Small intestine (tissue), 7 donors: ENCODE results near the gene EPS8L2. TPM values are rescaled to one million over a fixed set of nuclear protein-coding genes. Genes with fewer than 3 reads are reported as not detected.

Experiments
- DNase-seq, 2 donors: peaks; one replicate each; pipeline versions ENCODE4 v3.0.0 to v3.0.0-alpha.2; 2013
- FAIRE-seq: peaks from 2 replicates; lab custom pipeline; 2012; peaks lifted over from hg19 to GRCh38; lab: Jason Lieb, UNC
- H3K27ac ChIP-seq, 3 donors: one replicate each; pipeline ENCODE4 v1.5.1; 2013; ENCODE audit warnings: low read length in 2 of 3, mild to moderate bottlenecking in 2 of 3, control low read depth in 1 of 3, inconsistent platforms in 1 of 3, low read depth in 1 of 3, moderate library complexity in 1 of 3
- H3K27me3 ChIP-seq, 3 donors: one replicate each; pipeline ENCODE4 v1.6.1; 2013; ENCODE audit warnings: low read length in 3 of 3, inconsistent platforms in 1 of 3; ENCODE audit not compliant: control insufficient read depth in 3 of 3, insufficient read depth in 3 of 3
- H3K36me3 ChIP-seq, 3 donors: one replicate each; pipeline ENCODE4 v1.6.1; 2013; ENCODE audit warnings: low read length in 3 of 3, inconsistent platforms in 1 of 3, low read depth in 1 of 3, mild to moderate bottlenecking in 1 of 3, moderate library complexity in 1 of 3; ENCODE audit not compliant: control insufficient read depth in 3 of 3, insufficient read depth in 2 of 3
- H3K4me1 ChIP-seq, 3 donors: one replicate each; pipeline ENCODE4 v1.6.1; 2013; ENCODE audit warnings: low read length in 2 of 3, inconsistent platforms in 1 of 3, low read depth in 1 of 3, mild to moderate bottlenecking in 1 of 3, moderate library complexity in 1 of 3; ENCODE audit not compliant: control insufficient read depth in 3 of 3, insufficient read depth in 2 of 3
- H3K4me3 ChIP-seq, 3 donors: one replicate each; pipeline ENCODE4 v1.5.1; 2013; ENCODE audit warnings: low read length in 3 of 3, control low read depth in 1 of 3, inconsistent platforms in 1 of 3, low read depth in 1 of 3, mild to moderate bottlenecking in 1 of 3, moderate library complexity in 1 of 3
- H3K9me3 ChIP-seq, 2 donors: one replicate each; pipeline ENCODE4 v1.6.1; 2013; ENCODE audit warnings: low read depth in 1 of 2, low read length in 1 of 2; ENCODE audit not compliant: control insufficient read depth in 2 of 2, insufficient read depth in 1 of 2
- WGBS, 3 donors: extraction: QIAGEN DNeasy Blood & Tissue Kit; methylation state at CpG; one replicate each; pipeline ENCODE4 v1.1.7; 2013; 5-methylcytosine and 5-hydroxymethylcytosine counted together
- polyA plus RNA-seq, 4 donors: library from polyadenylated mRNA; stranded (reverse) in 3 of 4; unstranded in 1 of 4; fragments of 200-250 nt in 3 of 4; fragments of 120-200 nt in 1 of 4; gene quantifications; one replicate each; pipeline versions ENCODE4 v1.2.1 to v1.2.3, GENCODE V29; 2013
- donor health status: healthy with polysubstance abuse.
- donor health status: control.
- donor health status: control.
- donor health status: Bipolar disorder and iron deficiency.
- donor health status: healthy.

EPS8L2 gene
- polyA plus RNA-seq, 4 donors = 90.2 to 1,255 (median 670) TPM

DNA sequence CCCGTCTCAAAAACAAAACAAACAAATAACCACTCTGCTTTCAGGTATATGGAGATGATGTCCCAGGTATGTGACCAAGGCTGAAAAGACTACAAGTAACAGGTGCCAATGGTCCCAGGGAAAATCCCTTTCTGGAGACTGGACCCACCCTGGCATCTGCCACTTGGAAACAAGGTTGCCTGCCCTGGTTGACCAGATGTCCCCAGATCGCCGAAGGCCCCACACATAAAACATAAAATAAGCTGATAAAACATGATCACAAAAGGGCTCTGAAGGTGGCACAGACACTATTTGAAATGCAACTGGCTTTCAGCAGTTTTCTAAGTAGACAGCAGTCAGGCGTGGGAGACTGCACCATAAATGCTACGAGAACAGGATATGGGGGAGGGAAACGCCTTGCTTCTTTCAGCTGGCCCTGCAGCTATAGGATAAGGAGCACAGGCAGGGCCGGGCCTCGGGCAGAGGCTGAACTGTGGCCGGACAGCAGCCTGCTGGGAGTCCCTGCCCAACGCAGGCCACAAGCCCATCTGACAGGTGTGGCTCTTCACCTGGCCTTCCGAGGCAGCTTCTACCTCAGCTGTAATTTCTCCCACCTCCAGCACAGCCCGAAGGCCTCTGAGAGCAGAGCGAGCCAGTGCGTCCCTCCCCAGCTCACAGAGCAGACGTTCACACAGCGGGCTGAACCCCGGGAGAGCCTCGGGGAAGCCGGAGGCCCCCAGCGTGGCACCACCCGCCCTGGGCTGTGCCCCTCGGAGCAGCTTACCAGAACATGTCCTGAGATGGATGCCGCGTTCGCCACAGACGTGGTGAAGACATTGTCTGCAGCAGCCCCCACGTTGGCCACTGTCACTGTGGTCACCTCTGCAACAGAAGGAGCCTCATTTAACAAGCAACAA, 15.0 kb upstream of the EPS8L2 start:
- H3K4me1 ChIP-seq = peaks cover 0 to 22% (median 13%) of the 10 kb centered on the region in 3 donors
- FAIRE-seq = no peak
- peaks cover 6 to 58% (median 10%) of the 10 kb centered on the region in 3 donors for H3K36me3 ChIP-seq
- no peak overlapping the region for H3K4me3 ChIP-seq
- no peaks in the 10 kb centered on the region for H3K9me3 ChIP-seq
- H3K27me3 ChIP-seq = no peaks in the 10 kb centered on the region
- H3K27ac ChIP-seq = peak overlapping the region in 2 of 3 donors; percentile 1 to 12
- WGBS, 3 donors = 68 to 73% (median 73%) methylated on average over 27 of the region's 27 CpGs
- peak in 1 of 2 donors; percentile 76 for DNase-seq

DNA sequence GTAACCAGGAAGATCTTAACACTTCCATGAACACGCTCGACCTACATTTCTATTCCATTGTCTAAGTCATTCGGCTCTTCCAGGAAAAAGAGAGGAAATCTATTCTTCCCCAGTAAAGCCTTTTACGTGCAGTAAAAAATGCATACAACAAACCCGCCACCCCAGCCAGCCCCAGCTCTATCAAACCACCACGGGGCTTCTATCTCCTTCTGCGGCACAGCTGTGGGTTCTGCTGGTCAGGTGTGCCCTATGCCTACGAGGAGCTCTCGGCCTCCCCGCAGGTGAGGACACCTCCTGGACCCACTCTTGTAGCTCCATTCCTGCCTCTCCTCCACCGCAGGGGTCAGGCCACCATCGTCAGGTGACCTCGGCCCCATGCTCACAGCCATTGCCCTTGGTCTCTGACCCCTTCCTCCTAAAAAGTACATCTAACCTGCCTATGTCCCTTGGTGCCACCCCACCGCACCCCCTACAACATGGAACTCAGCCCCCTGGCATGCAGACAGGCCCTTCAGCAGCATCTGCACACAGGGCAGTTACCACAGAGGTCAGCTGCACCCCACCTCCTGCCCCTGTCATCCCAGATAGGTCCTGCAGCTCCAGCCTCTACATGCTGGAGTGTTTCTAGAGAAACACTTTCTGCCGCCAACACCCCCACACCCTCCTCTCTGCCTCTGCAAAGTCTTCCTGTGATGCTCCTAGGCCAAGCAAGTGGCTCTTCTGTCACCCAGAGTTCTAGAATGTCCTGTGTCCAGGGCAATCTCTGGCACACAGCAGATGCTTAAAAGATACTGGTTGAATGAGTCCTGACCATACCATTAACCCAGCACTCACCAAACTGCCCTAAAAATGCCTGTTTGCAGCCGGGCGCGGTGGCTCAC, 14.1 kb upstream of the EPS8L2 start:
- DNase-seq = no peak
- Histone ChIP-seq H3K27me3 (no peaks in the 10 kb centered on the region), H3K4me1 (peaks cover 0 to 26% (median 13%) of the 10 kb centered on the region in 3 donors), H3K9me3 (no peaks in the 10 kb centered on the region), H3K27ac (peak overlapping the region in 2 of 3 donors; percentile 1 to 12), H3K4me3 (no peak overlapping the region), H3K36me3 (peaks cover 6 to 51% (median 10%) of the 10 kb centered on the region in 3 donors)
- FAIRE-seq = no peak
- 90 to 94% (median 93%) methylated on average over 17 to 18 of the region's 18 CpGs for WGBS, 3 donors

DNA sequence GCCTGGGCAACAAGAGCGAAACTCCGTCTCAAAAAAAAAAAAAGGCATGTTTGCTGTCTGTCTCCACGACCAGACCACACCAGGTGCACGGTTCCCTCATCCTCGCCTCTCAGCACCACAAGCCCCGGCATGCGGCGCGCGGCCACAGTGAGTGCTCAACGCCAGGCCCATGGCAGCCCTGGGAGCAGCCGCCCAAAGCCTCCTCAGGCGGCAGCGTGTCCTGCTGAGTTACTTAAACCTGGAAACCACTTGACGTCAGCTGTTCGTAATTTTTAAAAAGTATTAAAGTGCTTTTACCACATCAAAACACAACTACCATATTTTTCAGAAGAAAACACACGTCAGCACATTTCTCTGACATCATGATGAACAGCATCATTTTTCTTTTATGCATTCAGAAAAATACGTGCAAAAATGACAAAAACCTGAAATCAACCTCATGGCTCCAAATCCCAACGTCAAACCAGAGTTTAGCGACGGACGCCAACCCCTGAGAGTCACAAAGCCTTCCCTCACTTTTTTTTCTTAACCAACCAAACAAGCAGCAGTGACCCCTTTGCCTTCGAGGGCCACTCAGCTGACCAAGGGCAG, 13.1 kb upstream of the EPS8L2 start:
- no peak for DNase-seq

DNA sequence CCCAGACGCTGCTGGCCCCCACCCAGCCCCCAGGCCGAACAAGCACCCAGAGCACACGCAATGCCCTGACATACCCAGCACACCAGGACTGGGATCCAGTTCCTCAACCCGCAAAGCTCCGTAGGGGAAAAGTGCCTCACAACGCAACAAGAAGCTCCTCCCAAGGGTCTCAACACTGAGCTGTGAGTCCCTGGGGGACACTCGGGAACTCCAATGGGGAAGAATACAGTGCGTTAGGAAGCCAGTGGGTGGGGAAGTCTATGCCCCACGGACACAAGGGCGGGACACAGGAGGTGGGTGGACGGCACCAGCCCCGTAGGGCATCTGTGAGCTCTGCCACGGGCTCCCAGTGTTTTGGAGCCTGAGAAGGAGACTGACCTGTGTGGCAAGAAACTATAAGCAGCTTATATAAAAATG, 12.6 kb upstream of the EPS8L2 start:
- Histone ChIP-seq H3K36me3 (peaks cover 3 to 44% (median 6%) of the 10 kb centered on the region in 3 donors), H3K4me3 (no peak overlapping the region), H3K4me1 (peaks cover 0 to 26% (median 13%) of the 10 kb centered on the region in 3 donors), H3K27ac (peak overlapping the region in 1 of 3 donors; percentile 27), H3K27me3 (no peaks in the 10 kb centered on the region), H3K9me3 (no peaks in the 10 kb centered on the region)
- FAIRE-seq (no peak), DNase-seq (no peak)
- 51 to 83% (median 74%) methylated on average over 13 of the region's 13 CpGs for WGBS, 3 donors

More for the DNA sequence above, 13.1 kb upstream of the EPS8L2 start:
- 83 to 91% (median 84%) methylated on average over 21 to 23 of the region's 23 CpGs for WGBS, 3 donors
- Histone ChIP-seq H3K9me3 (no peaks in the 10 kb centered on the region), H3K27ac (no peak overlapping the region), H3K4me3 (no peak overlapping the region), H3K36me3 (peaks cover 5 to 46% (median 6%) of the 10 kb centered on the region in 3 donors), H3K27me3 (no peaks in the 10 kb centered on the region), H3K4me1 (peaks cover 0 to 26% (median 13%) of the 10 kb centered on the region in 3 donors)
- FAIRE-seq = no peak

DNA sequence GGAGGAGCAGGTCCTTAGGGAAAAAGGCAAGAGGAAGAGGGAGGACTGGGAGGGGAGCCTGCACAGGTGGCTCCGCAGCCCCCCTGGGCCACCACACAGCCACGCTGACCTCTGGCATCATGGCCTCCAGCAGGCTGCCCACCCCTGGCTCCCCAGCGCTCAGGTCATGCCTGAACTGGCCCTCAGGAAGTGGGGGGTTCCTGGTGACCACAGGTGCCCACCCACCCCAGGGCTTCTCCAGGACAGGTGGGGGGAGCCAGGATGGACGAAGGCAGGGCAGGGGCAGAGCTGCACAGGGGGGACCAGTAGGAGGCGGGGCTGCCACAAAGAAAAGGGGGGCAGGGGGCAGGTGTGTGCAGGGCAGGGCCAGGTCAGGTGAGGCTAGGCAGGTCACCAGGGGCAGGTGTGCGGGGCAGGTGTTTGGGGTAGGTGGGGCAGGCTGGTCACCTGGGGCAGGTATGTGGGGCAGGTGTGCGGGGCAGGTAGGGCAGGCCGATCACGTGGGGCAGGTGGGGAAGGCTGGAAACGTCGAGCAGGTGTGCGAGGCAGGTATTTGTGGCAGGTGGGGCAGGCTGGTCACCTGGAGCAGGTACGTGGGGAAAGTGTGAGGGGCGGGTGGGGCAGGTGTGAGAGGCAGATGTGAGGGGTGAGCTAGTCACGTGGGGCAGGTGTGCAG, 12.0 kb upstream of the EPS8L2 start:
- no peak overlapping the region for H3K4me3 ChIP-seq
- FAIRE-seq (no peak), DNase-seq (peak in 1 of 2 donors; percentile 45)
- peak overlapping the region in 1 of 3 donors; percentile 27 for H3K27ac ChIP-seq
- H3K9me3 ChIP-seq = no peaks in the 10 kb centered on the region
- no peaks in the 10 kb centered on the region for H3K27me3 ChIP-seq
- peaks cover 3 to 44% (median 6%) of the 10 kb centered on the region in 3 donors for H3K36me3 ChIP-seq
- peaks cover 0 to 26% (median 13%) of the 10 kb centered on the region in 3 donors for H3K4me1 ChIP-seq
- WGBS, 3 donors = 47 to 56% (median 49%) methylated on average over 13 to 15 of the region's 15 CpGs

DNA sequence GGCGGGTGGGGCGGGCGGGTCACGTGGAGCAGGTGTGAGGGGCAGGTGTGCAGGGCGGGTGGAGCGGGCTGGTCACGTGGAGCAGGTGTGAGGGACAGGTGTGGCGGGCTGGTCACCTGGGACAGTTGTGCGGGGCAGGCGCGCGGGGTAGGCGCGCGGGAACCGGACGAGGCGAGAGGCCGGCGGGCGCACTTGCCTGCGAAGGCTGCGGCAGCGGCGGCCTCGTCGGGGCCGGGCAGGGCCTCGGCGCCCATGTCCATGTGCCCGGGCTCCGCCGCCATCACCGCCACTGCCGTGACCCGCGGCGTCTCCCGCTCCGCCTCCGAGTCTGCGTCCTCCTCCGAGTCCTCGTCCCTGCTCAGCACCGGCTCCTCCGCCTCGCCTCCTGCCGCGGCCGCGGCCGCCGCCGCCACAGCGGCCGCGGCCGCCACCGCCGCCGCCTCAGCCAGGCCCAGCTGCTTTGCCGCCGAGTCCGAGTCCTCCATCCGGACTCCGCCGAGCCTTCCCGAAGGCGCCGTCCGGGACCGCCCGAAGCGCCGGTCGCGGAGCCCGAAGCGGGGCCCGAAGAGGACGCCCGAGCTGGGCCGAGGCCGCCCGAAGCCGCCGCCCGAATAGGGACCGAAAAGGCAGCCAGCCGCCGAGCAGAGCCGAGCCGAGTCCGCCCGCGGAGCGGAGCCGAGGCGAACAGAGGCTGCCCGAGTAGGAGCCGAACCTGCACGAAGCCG, 11.3 kb upstream of the EPS8L2 start, which contains the start of gene DEAF1:
DEAF1 (minus strand) TSS at position 660 of the 725 bp plus-strand sequence; CDS start at position 485, 175 bp downstream.
- H3K27me3 ChIP-seq = no peaks in the 10 kb centered on the region
- peak; percentile 97 to 99 for DNase-seq
- peaks cover under 1 to 43% (median 2%) of the 10 kb centered on the region in 3 donors for H3K36me3 ChIP-seq
- WGBS, 3 donors = 0 to 2% (median 1%) methylated on average over 39 to 103 of the region's 103 CpGs
- H3K4me1 ChIP-seq = peaks cover 0 to 26% (median 13%) of the 10 kb centered on the region in 3 donors
- peak within 1 kb of the TSS; percentile 92 to 100 (median 98) for H3K27ac ChIP-seq
- H3K9me3 ChIP-seq = no peaks in the 10 kb centered on the region
- peak; percentile 67 for FAIRE-seq
- peak within 1 kb of the TSS; percentile 50 to 69 (median 55) for H3K4me3 ChIP-seq

DNA sequence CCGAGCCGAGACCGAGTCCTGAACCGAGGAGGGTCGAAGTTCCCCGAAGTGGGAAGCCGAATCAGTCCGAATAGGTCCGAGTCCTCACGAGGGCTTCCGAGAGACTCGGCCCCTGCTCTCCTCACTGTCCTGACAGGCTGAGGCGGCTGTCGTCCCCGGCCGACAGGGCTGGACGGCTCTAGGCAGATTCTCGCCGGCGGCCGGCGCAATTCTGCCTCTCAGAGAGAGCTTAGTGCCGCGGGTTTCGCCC, 10.8 kb upstream of the EPS8L2 start:
- FAIRE-seq = no peak

More for the DNA sequence above, 10.8 kb upstream of the EPS8L2 start:
- Histone ChIP-seq H3K27ac (peak overlapping the region; percentile 92 to 100 (median 98)), H3K4me1 (peaks cover 0 to 26% (median 13%) of the 10 kb centered on the region in 3 donors), H3K9me3 (no peaks in the 10 kb centered on the region), H3K36me3 (peaks cover 0 to 43% (median 0%) of the 10 kb centered on the region in 3 donors), H3K4me3 (peak overlapping the region; percentile 50 to 69 (median 55)), H3K27me3 (no peaks in the 10 kb centered on the region)
- DNase-seq = no peak
- 0 to 1% (median 1%) methylated on average over 25 of the region's 25 CpGs for WGBS, 3 donors
